Panc1 (cell line): ENCODE data around the gene AATF. TPM values are rescaled to one million over a fixed set of nuclear protein-coding genes. Genes with fewer than 3 reads are reported as not detected.

Experiments
- ATAC-seq: fragments of 200-7000 bp; cut with Tn5 transposase; 2 replicates; pipeline ENCODE4 v1.9.1; 2020; ENCODE audit warnings: mild to moderate bottlenecking, moderate library complexity
- BruUV-seq: library from RNA; stranded (reverse); fragments of 400-500 nt; replicated peaks from 2 replicates; lab custom pipeline; 2021; lab: Mats Ljungman, UMichigan
- CTCF ChIA-PET: fragments of 300-600 bp; sonication (Branson Sonifier 250); formaldehyde crosslinking; loops from one replicate; lab custom pipeline; 2022; ENCODE audit warnings: antibody characterized with exemption; lab: Charles Lee
- POLR2A ChIA-PET: fragments of 300-600 bp; sonication (Branson Sonifier 250); formaldehyde crosslinking; loops from one replicate; lab custom pipeline; 2022; ENCODE audit warnings: antibody characterized with exemption; lab: Charles Lee
- DNase-seq: peaks from one replicate; pipeline ENCODE4 v3.0.0-alpha.2; 2010; ENCODE audit warnings: low read depth, low spot score
- H3K27ac ChIP-seq: 2 replicates; pipeline ENCODE4 v1.5.1; 2011; ENCODE audit warnings: mild to moderate bottlenecking, low read length, inconsistent platforms
- H3K27me3 ChIP-seq: fragments of 200-500 bp; sonication (Bioruptor generic); 2 replicates; pipeline ENCODE4 v1.6.0; 2014; ENCODE audit warnings: low read length, inconsistent platforms; ENCODE audit not compliant: control insufficient read depth, insufficient read depth
- H3K36me3 ChIP-seq: fragments of 200-500 bp; sonication (Bioruptor generic); 2 replicates; pipeline ENCODE4 v1.5.1; 2014; ENCODE audit warnings: inconsistent platforms, mild to moderate bottlenecking, low read length, moderate library complexity; ENCODE audit not compliant: control insufficient read depth, insufficient read depth
- H3K4me1 ChIP-seq: 2 replicates; pipeline ENCODE4 v1.5.1; 2011; ENCODE audit warnings: inconsistent platforms, mild to moderate bottlenecking, low read length, moderate library complexity; ENCODE audit not compliant: control insufficient read depth, insufficient read depth
- H3K4me3 ChIP-seq, 2 experiments: 2 replicates each; pipeline ENCODE4 v1.5.1; 2011 to 2012; ENCODE audit warnings: low read depth in 2 of 2, low read length in 2 of 2, mild to moderate bottlenecking in 2 of 2, inconsistent platforms in 1 of 2, moderate library complexity in 1 of 2
- H3K9me3 ChIP-seq: fragments of 200-500 bp; sonication (Bioruptor generic); 2 replicates; pipeline ENCODE4 v1.5.1; 2014; ENCODE audit warnings: low read depth, mild to moderate bottlenecking, inconsistent platforms, low read length, moderate library complexity; ENCODE audit not compliant: control insufficient read depth, insufficient read depth
- POLR2AphosphoS5 ChIP-seq: IDR thresholded peaks from 2 replicates; pipeline ENCODE4 v1.6.1; 2012; ENCODE audit warnings: mild to moderate bottlenecking, low read depth, low read length, moderate library complexity
- SIN3A ChIP-seq: IDR thresholded peaks from 2 replicates; pipeline ENCODE4 v1.6.1; 2012; ENCODE audit warnings: low read depth, mild to moderate bottlenecking, low read length, moderate library complexity, borderline replicate concordance; ENCODE audit not compliant: insufficient read depth
- TCF7L2 ChIP-seq: IDR thresholded peaks from 2 replicates; pipeline ENCODE4 v1.6.1; 2011; ENCODE audit warnings: mild to moderate bottlenecking, low read depth, low read length, inconsistent platforms
- in situ Hi-C: cut with HindIII; loops from 2 replicates; pipeline ENCODE4 v1.10.0; 2016; ENCODE audit warnings: low sequenced_read_pairs, low pct_unique_long_range_greater_than_20kb
- intact Hi-C: fragments of 100-400 bp; cut with micrococcal nuclease; formaldehyde crosslinking; loops from one replicate; pipeline ENCODE4 v1.10.0; 2022; ENCODE audit not compliant: unreplicated experiment
- total RNA-seq: library from RNA; stranded (reverse); gene quantifications from one replicate; pipeline ENCODE4 v1.2.1, GENCODE V29; 2021; ENCODE audit not compliant: unreplicated experiment
- TF ChIP-seq, protein P1 (sequence below), 2 experiments: IDR thresholded peaks; 2 replicates each; pipeline ENCODE4 v1.6.1; 2011 to 2012; ENCODE audit warnings: low read depth in 2 of 2, control low read depth in 1 of 2, low read length in 1 of 2, mild to moderate bottlenecking in 1 of 2, moderate library complexity in 1 of 2; ENCODE audit not compliant: insufficient read depth in 1 of 2
- TF ChIP-seq, protein P2 (sequence below): fragments of 450-650 bp; IDR thresholded peaks from 2 replicates; pipeline ENCODE4 v1.5.1; 2017; ENCODE audit warnings: mild to moderate bottlenecking

AATF gene
- total RNA-seq, 1 experiment from 2014 or later: 58.1 TPM

DNA sequence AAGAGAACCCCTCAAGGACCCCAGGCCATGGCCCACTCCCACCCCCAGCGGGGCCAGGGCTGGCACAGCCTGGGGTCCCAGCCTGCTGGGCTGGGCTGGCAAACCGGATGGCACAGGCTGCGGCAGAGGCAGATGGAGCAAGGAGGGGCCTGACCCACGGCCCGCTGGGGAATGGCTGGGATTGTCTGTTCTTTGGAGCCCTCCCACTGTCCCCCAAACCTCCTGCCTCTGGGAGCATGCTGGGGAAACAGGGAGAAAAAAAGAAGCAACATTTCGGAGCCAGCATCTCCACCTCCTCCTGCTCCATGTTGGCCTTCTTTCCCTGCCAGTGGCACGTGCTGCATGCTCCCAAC, 48.6 kb upstream of the AATF start:
- ATAC-seq: no peak
- H3K9me3 ChIP-seq: no peaks in the 10 kb centered on the region
- no peaks in the 10 kb centered on the region for H3K36me3 ChIP-seq
- BruUV-seq: no TSS peak
- H3K4me1 ChIP-seq: no peaks in the 10 kb centered on the region
- no peaks in the 10 kb centered on the region for H3K27me3 ChIP-seq
- POLR2A ChIA-PET: no interaction called here
- intact Hi-C loops (no loop called here), in situ Hi-C loops (no loop called here)
- TF ChIP-seq POLR2AphosphoS5: no peak
- no peak overlapping the region for H3K4me3 ChIP-seq
- CTCF ChIA-PET: no interaction called here
- H3K27ac ChIP-seq: no peak overlapping the region
- no peak for DNase-seq

DNA sequence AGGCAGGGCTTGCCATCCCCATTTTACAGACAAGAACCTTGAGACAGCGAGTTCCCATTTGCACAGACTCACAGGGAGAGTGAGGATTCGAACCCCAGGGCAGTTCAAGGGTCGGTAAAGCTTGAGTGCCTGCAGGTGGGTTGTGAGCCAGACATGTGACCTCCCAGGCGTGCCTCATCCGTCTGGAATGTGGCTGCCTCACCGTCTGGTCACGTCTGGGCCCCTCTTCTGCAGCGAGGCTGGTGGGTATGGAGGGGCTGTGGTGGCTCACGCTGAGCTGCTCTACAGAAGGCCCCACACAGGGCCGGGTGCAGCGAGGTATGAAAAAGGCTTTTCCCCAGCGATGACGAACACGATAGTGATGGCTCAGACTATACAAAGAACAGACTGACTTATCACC, 47.2 kb upstream of the AATF start:
- Histone ChIP-seq H3K4me1 (no peaks in the 10 kb centered on the region), H3K36me3 (no peaks in the 10 kb centered on the region), H3K4me3 (no peak overlapping the region), H3K9me3 (no peaks in the 10 kb centered on the region), H3K27ac (no peak overlapping the region), H3K27me3 (no peaks in the 10 kb centered on the region)
- intact Hi-C loops (no loop called here), in situ Hi-C loops (no loop called here)
- ChIA-PET POLR2A (interaction anchor here (0.5 kb wide), 1 partner anchor 96 kb away, joined by 5 read pairs; no protein-coding TSS in a partner anchor), CTCF (no interaction called here)
- no peak for DNase-seq
- BruUV-seq: no TSS peak
- TF ChIP-seq, protein P1, sequence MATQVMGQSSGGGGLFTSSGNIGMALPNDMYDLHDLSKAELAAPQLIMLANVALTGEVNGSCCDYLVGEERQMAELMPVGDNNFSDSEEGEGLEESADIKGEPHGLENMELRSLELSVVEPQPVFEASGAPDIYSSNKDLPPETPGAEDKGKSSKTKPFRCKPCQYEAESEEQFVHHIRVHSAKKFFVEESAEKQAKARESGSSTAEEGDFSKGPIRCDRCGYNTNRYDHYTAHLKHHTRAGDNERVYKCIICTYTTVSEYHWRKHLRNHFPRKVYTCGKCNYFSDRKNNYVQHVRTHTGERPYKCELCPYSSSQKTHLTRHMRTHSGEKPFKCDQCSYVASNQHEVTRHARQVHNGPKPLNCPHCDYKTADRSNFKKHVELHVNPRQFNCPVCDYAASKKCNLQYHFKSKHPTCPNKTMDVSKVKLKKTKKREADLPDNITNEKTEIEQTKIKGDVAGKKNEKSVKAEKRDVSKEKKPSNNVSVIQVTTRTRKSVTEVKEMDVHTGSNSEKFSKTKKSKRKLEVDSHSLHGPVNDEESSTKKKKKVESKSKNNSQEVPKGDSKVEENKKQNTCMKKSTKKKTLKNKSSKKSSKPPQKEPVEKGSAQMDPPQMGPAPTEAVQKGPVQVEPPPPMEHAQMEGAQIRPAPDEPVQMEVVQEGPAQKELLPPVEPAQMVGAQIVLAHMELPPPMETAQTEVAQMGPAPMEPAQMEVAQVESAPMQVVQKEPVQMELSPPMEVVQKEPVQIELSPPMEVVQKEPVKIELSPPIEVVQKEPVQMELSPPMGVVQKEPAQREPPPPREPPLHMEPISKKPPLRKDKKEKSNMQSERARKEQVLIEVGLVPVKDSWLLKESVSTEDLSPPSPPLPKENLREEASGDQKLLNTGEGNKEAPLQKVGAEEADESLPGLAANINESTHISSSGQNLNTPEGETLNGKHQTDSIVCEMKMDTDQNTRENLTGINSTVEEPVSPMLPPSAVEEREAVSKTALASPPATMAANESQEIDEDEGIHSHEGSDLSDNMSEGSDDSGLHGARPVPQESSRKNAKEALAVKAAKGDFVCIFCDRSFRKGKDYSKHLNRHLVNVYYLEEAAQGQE (IDR thresholded peaks at IDR 0.05; ENCODE audit: insufficient read depth in 1 of 2, low read depth in 2 of 2, low read length in 1 of 2): no peak
- no peak for TF ChIP-seq SIN3A
- TF ChIP-seq, protein P2, sequence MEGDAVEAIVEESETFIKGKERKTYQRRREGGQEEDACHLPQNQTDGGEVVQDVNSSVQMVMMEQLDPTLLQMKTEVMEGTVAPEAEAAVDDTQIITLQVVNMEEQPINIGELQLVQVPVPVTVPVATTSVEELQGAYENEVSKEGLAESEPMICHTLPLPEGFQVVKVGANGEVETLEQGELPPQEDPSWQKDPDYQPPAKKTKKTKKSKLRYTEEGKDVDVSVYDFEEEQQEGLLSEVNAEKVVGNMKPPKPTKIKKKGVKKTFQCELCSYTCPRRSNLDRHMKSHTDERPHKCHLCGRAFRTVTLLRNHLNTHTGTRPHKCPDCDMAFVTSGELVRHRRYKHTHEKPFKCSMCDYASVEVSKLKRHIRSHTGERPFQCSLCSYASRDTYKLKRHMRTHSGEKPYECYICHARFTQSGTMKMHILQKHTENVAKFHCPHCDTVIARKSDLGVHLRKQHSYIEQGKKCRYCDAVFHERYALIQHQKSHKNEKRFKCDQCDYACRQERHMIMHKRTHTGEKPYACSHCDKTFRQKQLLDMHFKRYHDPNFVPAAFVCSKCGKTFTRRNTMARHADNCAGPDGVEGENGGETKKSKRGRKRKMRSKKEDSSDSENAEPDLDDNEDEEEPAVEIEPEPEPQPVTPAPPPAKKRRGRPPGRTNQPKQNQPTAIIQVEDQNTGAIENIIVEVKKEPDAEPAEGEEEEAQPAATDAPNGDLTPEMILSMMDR: no peak
- no peak for TF ChIP-seq TCF7L2
- no peak for TF ChIP-seq POLR2AphosphoS5
- ATAC-seq: no peak; the same call in 1 of the 2 replicates

DNA sequence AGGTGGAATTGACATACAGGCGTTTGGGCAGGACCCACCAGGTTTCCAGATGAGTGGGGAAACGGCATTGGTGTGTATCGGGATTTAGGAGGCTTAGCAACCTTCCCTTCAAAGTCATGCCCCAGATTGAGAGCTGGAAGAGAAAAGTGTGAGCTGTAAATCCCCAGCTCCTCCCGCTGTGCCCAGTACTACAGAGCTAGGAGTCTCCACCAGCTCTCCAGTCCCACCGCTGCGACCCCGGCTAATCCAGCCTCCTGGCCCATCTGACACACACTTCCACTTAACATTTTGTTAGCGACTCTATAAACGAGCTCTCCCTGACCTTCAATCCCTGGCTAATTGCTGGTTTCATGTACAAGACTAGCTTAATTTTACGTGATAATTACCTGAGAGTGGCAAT, 41.3 kb upstream of the AATF start:
- POLR2A ChIA-PET: interaction anchor here (0.6 kb wide), 1 partner anchor 60 kb away, joined by 16 read pairs; no protein-coding TSS in a partner anchor
- Histone ChIP-seq H3K4me3 (no peak overlapping the region), H3K4me1 (no peaks in the 10 kb centered on the region), H3K36me3 (no peaks in the 10 kb centered on the region), H3K27ac (no peak overlapping the region), H3K27me3 (no peaks in the 10 kb centered on the region), H3K9me3 (no peaks in the 10 kb centered on the region)
- CTCF ChIA-PET: no interaction called here
- in situ Hi-C loops (no loop called here), intact Hi-C loops (no loop called here)
- no TSS peak for BruUV-seq
- no peak for DNase-seq
- TF ChIP-seq SIN3A (no peak), POLR2AphosphoS5 (no peak), TCF7L2 (no peak)
- TF ChIP-seq, protein P1 (IDR thresholded peaks at IDR 0.05; ENCODE audit: insufficient read depth in 1 of 2, low read depth in 2 of 2, low read length in 1 of 2): no peak
- TF ChIP-seq, protein P2: no peak
- ATAC-seq: no peak
